DMS114 treated with DMSO at 0.1 percent for 48 hours (cell line): Measurements from ENCODE around the gene ELMO1.

ENCODE experiments used
- DNase-seq: peaks from one replicate; lab custom pipeline; 2025; ENCODE audit not compliant: unreplicated experiment; lab: John Stamatoyannopoulos, UW

ELMO1 gene

GRCh38 chr7:37352251-37352880 is 96.3 kb downstream of the ELMO1 start:
- no peak for DNase-seq

GRCh38 chr7:37351716-37352115 is 96.9 kb downstream of the ELMO1 start:
- no peak for DNase-seq

GRCh38 chr7:37349979-37350590 is 98.6 kb downstream of the ELMO1 start:
- DNase-seq, result no peak

GRCh38 chr7:37348982-37349381 is 99.7 kb downstream of the ELMO1 start:
- no peak for DNase-seq

GRCh38 chr7:37346761-37347160 is 101.9 kb downstream of the ELMO1 start:
- no peak for DNase-seq

- DNase-seq, result no peak
These were observed 103.6 kb downstream of the ELMO1 start for GRCh38 chr7:37344886-37345579.

- no peak for DNase-seq
These were observed 105.8 kb downstream of the ELMO1 start for GRCh38 chr7:37342688-37343471.

GRCh38 chr7:37342176-37342687 is 106.4 kb downstream of the ELMO1 start:
- no peak for DNase-seq

GRCh38 chr7:37341033-37341630 is 107.5 kb downstream of the ELMO1 start:
- DNase-seq, result no peak

- DNase-seq, result no peak
These were observed 109.7 kb downstream of the ELMO1 start for GRCh38 chr7:37338966-37339365.

GRCh38 chr7:37337522-37337921 is 111.1 kb downstream of the ELMO1 start:
- no peak for DNase-seq

- DNase-seq, result no peak
These were observed 112.4 kb downstream of the ELMO1 start for GRCh38 chr7:37336259-37336658.

- no peak for DNase-seq
These were observed 115.6 kb downstream of the ELMO1 start for GRCh38 chr7:37333075-37333474.

GRCh38 chr7:37332243-37333016 is 116.2 kb downstream of the ELMO1 start:
- no peak for DNase-seq

- no peak for DNase-seq
These were observed 117.9 kb downstream of the ELMO1 start for GRCh38 chr7:37330775-37331174.

GRCh38 chr7:37329940-37330339 is 118.7 kb downstream of the ELMO1 start:
- no peak for DNase-seq

GRCh38 chr7:37327288-37327687 is 121.4 kb downstream of the ELMO1 start:
- no peak for DNase-seq

- no peak for DNase-seq
These were observed 124.7 kb downstream of the ELMO1 start for GRCh38 chr7:37323966-37324365.

- DNase-seq, result no peak
These were observed 125.8 kb downstream of the ELMO1 start for GRCh38 chr7:37322831-37323230.

- DNase-seq, result no peak
These were observed 127.7 kb downstream of the ELMO1 start for GRCh38 chr7:37320848-37321468.
